CD8-positive, alpha-beta memory T cell (primary cell): ENCODE data around the gene RASA3. TPM values are rescaled to one million over a fixed set of nuclear protein-coding genes. Genes with fewer than 3 reads are reported as not detected.
"Not testable (repeated sequence)": the region's sequence is repeated elsewhere in the genome, so short reads cannot be mapped to it uniquely, and the experiment has no call there.

Experiments used
- CTCF ChIA-PET: fragments of 350-600 bp; sonication (Branson Sonifier 250); formaldehyde crosslinking; loops from one replicate; lab custom pipeline; 2021; ENCODE audit warnings: antibody characterized with exemption; lab: Charles Lee
- POLR2A ChIA-PET: fragments of 350-600 bp; sonication (Branson Sonifier 250); formaldehyde crosslinking; loops from one replicate; lab custom pipeline; 2021; ENCODE audit warnings: antibody characterized with exemption; lab: Charles Lee
- DNase-seq, 5 donors: peaks; one replicate each; pipeline versions ENCODE4 v3.0.0 to v3.0.0-alpha.2; 2020 to 2022; ENCODE audit warnings: mixed read lengths in 1 of 5
- H3K27ac ChIP-seq: one replicate; pipeline ENCODE4 v1.7.0; 2013; ENCODE audit warnings: low read depth, mild to moderate bottlenecking, low read length, moderate library complexity
- H3K27me3 ChIP-seq: 2 replicates; pipeline ENCODE4 v1.7.0; 2013; ENCODE audit warnings: low read length, mild to moderate bottlenecking; ENCODE audit not compliant: insufficient read depth, poor library complexity, severe bottlenecking
- H3K36me3 ChIP-seq: 2 replicates; pipeline ENCODE4 v1.7.0; 2013; ENCODE audit warnings: mild to moderate bottlenecking, low read length, moderate library complexity; ENCODE audit not compliant: insufficient read depth
- H3K4me1 ChIP-seq: 2 replicates; pipeline ENCODE4 v1.7.0; 2013; ENCODE audit warnings: mild to moderate bottlenecking, low read length, moderate library complexity; ENCODE audit not compliant: insufficient read depth
- H3K4me3 ChIP-seq: 2 replicates; pipeline ENCODE4 v1.7.0; 2013; ENCODE audit warnings: mild to moderate bottlenecking, low read length
- H3K9me3 ChIP-seq: 2 replicates; pipeline ENCODE4 v1.7.0; 2013; ENCODE audit warnings: mild to moderate bottlenecking, low read length
- H3K27ac Mint-ChIP-seq, 8 donors: one replicate each; pipeline ENCODE4 v1.8.0; 2020 to 2021; ENCODE audit warnings: mixed read lengths in 8 of 8, mild to moderate bottlenecking in 6 of 8, inconsistent platforms in 3 of 8, moderate library complexity in 3 of 8
- H3K27me3 Mint-ChIP-seq, 2 donors: one replicate each; pipeline ENCODE4 v1.8.0; 2020 to 2021; ENCODE audit warnings: mixed read lengths in 2 of 2, mild to moderate bottlenecking in 1 of 2, moderate library complexity in 1 of 2
- H3K36me3 Mint-ChIP-seq, 3 donors: one replicate each; pipeline ENCODE4 v1.8.0; 2020 to 2021; ENCODE audit warnings: mixed read lengths in 3 of 3, inconsistent platforms in 1 of 3, mild to moderate bottlenecking in 1 of 3
- H3K4me1 Mint-ChIP-seq, 3 donors: one replicate each; pipeline ENCODE4 v1.8.0; 2020 to 2021; ENCODE audit warnings: mixed read lengths in 3 of 3, inconsistent platforms in 1 of 3, mild to moderate bottlenecking in 1 of 3
- H3K4me3 Mint-ChIP-seq, 7 donors: one replicate each; pipeline ENCODE4 v1.8.0; 2020 to 2021; ENCODE audit warnings: mixed read lengths in 7 of 7, mild to moderate bottlenecking in 6 of 7, moderate library complexity in 4 of 7, inconsistent platforms in 2 of 7
- H3K9me3 Mint-ChIP-seq, 5 donors: one replicate each; pipeline ENCODE4 v1.8.0; 2020 to 2022; ENCODE audit warnings: mixed read lengths in 5 of 5, mild to moderate bottlenecking in 3 of 5, moderate library complexity in 2 of 5, inconsistent platforms in 1 of 5
- polyA plus RNA-seq: library from polyadenylated mRNA; unstranded; fragments of 300-500 nt; fragmentation: Illumina TruSeq; gene quantifications from one replicate; pipeline ENCODE4 v1.2.3, GENCODE V29; 2021
- total RNA-seq, 2 experiments: library from RNA; stranded (reverse); gene quantifications; one replicate each; pipeline ENCODE4 v1.2.3, GENCODE V29; 2021

RASA3 gene
- total RNA-seq (10 to 100 TPM; 26.4 to 27.1 TPM), polyA plus RNA-seq (123 TPM)

GRCh38 chr13:114132419-114133121 lies at the start of gene RASA3:
Gene RASA3 (minus strand): TSS chr13:114132623. CDS start chr13:114132489, 134 bp downstream.
- no peaks in the 10 kb centered on the region for H3K27me3 ChIP-seq
- H3K9me3 Mint-ChIP-seq = no peaks in the 10 kb centered on the region
- H3K9me3 ChIP-seq = no peaks in the 10 kb centered on the region
- peaks cover 6% of the 10 kb centered on the region for H3K36me3 ChIP-seq
- ChIA-PET POLR2A (interaction anchor here (0.6 to 2.5 kb wide), 4 partner anchors 8 to 24 kb away, joined by 3 to 22 read pairs (median 6); no protein-coding TSS in a partner anchor), CTCF (no interaction called here)
- H3K27ac ChIP-seq = peak within 1 kb of the TSS; percentile 85
- peaks cover 46 to 72% (median 58%) of the 10 kb centered on the region in 3 donors for H3K4me1 Mint-ChIP-seq
- peak within 1 kb of the TSS; percentile 80 to 99 (median 98) for H3K27ac Mint-ChIP-seq
- H3K4me1 ChIP-seq = peaks cover 47% of the 10 kb centered on the region
- peaks cover 0 to 4% of the 10 kb centered on the region in 2 donors for H3K27me3 Mint-ChIP-seq
- peaks cover 2 to 30% (median 6%) of the 10 kb centered on the region in 3 donors for H3K36me3 Mint-ChIP-seq
- DNase-seq = peak; percentile 61 to 73 (median 69)
- H3K4me3 ChIP-seq = peak within 1 kb of the TSS; percentile 89
- peak within 1 kb of the TSS; percentile 100 for H3K4me3 Mint-ChIP-seq

- peaks cover 3% of the 10 kb centered on the region for H3K27me3 ChIP-seq
- Mint-ChIP-seq H3K27ac (no peak within 1 kb of the TSS), H3K4me3 (peak within 1 kb of the TSS in 2 of 7 donors; percentile 9 to 19), H3K36me3 (peaks cover 0 to 3% (median 0%) of the 10 kb centered on the region in 3 donors), H3K27me3 (peaks cover 1 to 9% of the 10 kb centered on the region in 2 donors), H3K4me1 (peaks cover 26 to 62% (median 58%) of the 10 kb centered on the region in 3 donors), H3K9me3 (peaks cover 0 to 3% (median 0%) of the 10 kb centered on the region in 5 donors)
- ChIA-PET POLR2A (no interaction called here), CTCF (interaction anchor here (0.7 to 1.8 kb wide), 3 partner anchors 8 to 69 kb away, joined by 3 to 5 read pairs (median 3); no protein-coding TSS in a partner anchor)
- no peaks in the 10 kb centered on the region for H3K9me3 ChIP-seq
- H3K36me3 ChIP-seq = no peaks in the 10 kb centered on the region
- DNase-seq = no peak
- H3K4me3 ChIP-seq = no peak within 1 kb of the TSS
- H3K27ac ChIP-seq = no peak within 1 kb of the TSS
- H3K4me1 ChIP-seq = peaks cover 49% of the 10 kb centered on the region
Measured at GRCh38 chr13:114179087-114179658, 46.8 kb upstream of the RASA3 start, which contains the start of gene CFAP97D2. Gene CFAP97D2 (plus strand): TSS chr13:114179257. CDS start chr13:114179331, 74 bp downstream.

GRCh38 chr13:114177245-114178010 lies 45.0 kb upstream of the RASA3 start:
- Mint-ChIP-seq H3K27ac (peak overlapping the region in 6 of 8 donors; percentile 12 to 77 (median 52)), H3K9me3 (peaks cover 4 to 9% (median 5%) of the 10 kb centered on the region in 5 donors), H3K27me3 (peaks cover 1 to 9% of the 10 kb centered on the region in 2 donors), H3K36me3 (peaks cover 0 to 8% (median 4%) of the 10 kb centered on the region in 3 donors), H3K4me1 (peaks cover 26 to 66% (median 61%) of the 10 kb centered on the region in 3 donors), H3K4me3 (peak overlapping the region in 1 of 7 donors; percentile 67)
- H3K9me3 ChIP-seq = no peaks in the 10 kb centered on the region
- DNase-seq = no peak
- H3K4me3 ChIP-seq = no peak overlapping the region
- ChIA-PET POLR2A (no interaction called here), CTCF (interaction anchor here (0.9 to 1.8 kb wide), 3 partner anchors 10 to 290 kb away, joined by 3 to 5 read pairs (median 3); no protein-coding TSS in a partner anchor)
- peaks cover 3% of the 10 kb centered on the region for H3K27me3 ChIP-seq
- H3K27ac ChIP-seq = no peak overlapping the region
- H3K4me1 ChIP-seq = peaks cover 53% of the 10 kb centered on the region
- no peaks in the 10 kb centered on the region for H3K36me3 ChIP-seq

GRCh38 chr13:114176359-114176902 lies 44.0 kb upstream of the RASA3 start:
- H3K27me3 Mint-ChIP-seq, H3K27me3 ChIP-seq, H3K36me3 ChIP-seq, H3K4me3 ChIP-seq, H3K9me3 ChIP-seq, H3K36me3 Mint-ChIP-seq, H3K27ac ChIP-seq, POLR2A ChIA-PET, DNase-seq, H3K9me3 Mint-ChIP-seq: not testable (repeated sequence)
- H3K4me1 ChIP-seq = peaks cover 53% of the 10 kb centered on the region
- Mint-ChIP-seq H3K27ac (peak overlapping the region in 6 of 8 donors; percentile 3 to 68 (median 46)), H3K4me1 (peaks cover 26 to 66% (median 61%) of the 10 kb centered on the region in 3 donors), H3K4me3 (peak overlapping the region in 1 of 7 donors; percentile 25)
- CTCF ChIA-PET = interaction anchor here (0.9 to 1.5 kb wide), 3 partner anchors 36 to 289 kb away, joined by 3 read pairs; no protein-coding TSS in a partner anchor

- Histone ChIP-seq H3K4me3 (no peak overlapping the region), H3K4me1 (peaks cover 44% of the 10 kb centered on the region), H3K27me3 (no peaks in the 10 kb centered on the region), H3K27ac (no peak overlapping the region), H3K9me3 (no peaks in the 10 kb centered on the region), H3K36me3 (no peaks in the 10 kb centered on the region)
- CTCF ChIA-PET = no interaction called here
- Mint-ChIP-seq H3K27me3 (no peaks in the 10 kb centered on the region), H3K27ac (peak overlapping the region in 3 of 8 donors; percentile 1 to 93 (median 91)), H3K4me1 (peaks cover 16 to 51% (median 49%) of the 10 kb centered on the region in 3 donors), H3K4me3 (peak overlapping the region in 1 of 7 donors; percentile 53), H3K9me3 (peaks cover 5 to 9% (median 7%) of the 10 kb centered on the region in 5 donors), H3K36me3 (peaks cover 1 to 8% (median 1%) of the 10 kb centered on the region in 3 donors)
- POLR2A ChIA-PET = no interaction called here
- no peak for DNase-seq
Measured at GRCh38 chr13:114174529-114174961, 42.1 kb upstream of the RASA3 start.

- CTCF ChIA-PET = no interaction called here
- no peak for DNase-seq
- peaks cover 1 to 8% (median 3%) of the 10 kb centered on the region in 3 donors for H3K36me3 Mint-ChIP-seq
Measured at GRCh38 chr13:114173745-114174144, 41.3 kb upstream of the RASA3 start.

GRCh38 chr13:114173272-114173671 lies 40.8 kb upstream of the RASA3 start:
- no peaks in the 10 kb centered on the region for H3K27me3 Mint-ChIP-seq
- H3K36me3 Mint-ChIP-seq = peaks cover 1 to 8% (median 3%) of the 10 kb centered on the region in 3 donors
- ChIA-PET POLR2A (no interaction called here), CTCF (no interaction called here)
- H3K4me1 Mint-ChIP-seq = peaks cover 11 to 47% (median 45%) of the 10 kb centered on the region in 3 donors
- H3K9me3 Mint-ChIP-seq = peaks cover 5 to 9% (median 7%) of the 10 kb centered on the region in 5 donors
- no peaks in the 10 kb centered on the region for H3K36me3 ChIP-seq
- no peaks in the 10 kb centered on the region for H3K27me3 ChIP-seq
- no peak overlapping the region for H3K4me3 Mint-ChIP-seq
- peaks cover 39% of the 10 kb centered on the region for H3K4me1 ChIP-seq
- no peak for DNase-seq
- no peak overlapping the region for H3K27ac Mint-ChIP-seq
- no peak overlapping the region for H3K27ac ChIP-seq
- H3K9me3 ChIP-seq = no peaks in the 10 kb centered on the region
- no peak overlapping the region for H3K4me3 ChIP-seq

More at GRCh38 chr13:114173745-114174144, 41.3 kb upstream of the RASA3 start:
- Histone ChIP-seq H3K4me3 (no peak overlapping the region), H3K36me3 (no peaks in the 10 kb centered on the region), H3K27me3 (no peaks in the 10 kb centered on the region), H3K9me3 (no peaks in the 10 kb centered on the region), H3K27ac (no peak overlapping the region), H3K4me1 (peaks cover 40% of the 10 kb centered on the region)
- POLR2A ChIA-PET = no interaction called here
- H3K9me3 Mint-ChIP-seq = peaks cover 5 to 9% (median 7%) of the 10 kb centered on the region in 5 donors
- peak overlapping the region in 3 of 8 donors; percentile 4 to 60 (median 32) for H3K27ac Mint-ChIP-seq
- H3K27me3 Mint-ChIP-seq = no peaks in the 10 kb centered on the region
- peaks cover 15 to 50% (median 49%) of the 10 kb centered on the region in 3 donors for H3K4me1 Mint-ChIP-seq
- no peak overlapping the region for H3K4me3 Mint-ChIP-seq
